Heart left ventricle (tissue), 13 donors: ENCODE measurements around the gene RHOBTB1.

Source experiments
- CTCF ChIP-seq, 12 donors: fragments of 200-600 bp; sonication (generic) in 4 of 12; IDR thresholded peaks; one replicate each; pipeline versions ENCODE4 v1.5.0 to v1.8.0; 2018 to 2022; ENCODE audit warnings: antibody characterized with exemption in 12 of 12, mild to moderate bottlenecking in 5 of 12
- POLR2A ChIP-seq, 2 donors: fragments of 450-650 bp; IDR thresholded peaks; one replicate each; pipeline ENCODE4 v1.6.1; 2017; ENCODE audit warnings: antibody characterized with exemption in 2 of 2, mild to moderate bottlenecking in 2 of 2, moderate library complexity in 2 of 2
- donor health status: ischemic (EF 13 %, LVEDD 7.1; RV severe dilation, severe dysfunction).
- donor health status: DM: no; HTN: yes; CAD: no.
- donor health status: DM: no; HTN: no; CAD: no.
- donor health status: ischemic (EF 25% LVEDD 6.9; RV normal size, moderate dysfunction).
- donor health status: ischemic (EF 25% LVEDD 5.7; RV mildly dilated, moderate dysfunction).
- donor health status: ischemic (EF 35%, LVEDD 5.7; RV mildly dilated, moderate dysfunction).
- donor health status: nonischemic (EF 11% LVEDD 7.7; RV severe dilation, severe dysfunction).
- donor health status: DM: yes; HTN: yes; CAD: no.
- donor health status: PGD.
- donor health status: ischemic (EF 29% LVEDD 5.4; RV normal size, mild dysfunction).
- donor health status: nonischemic (EF 23%, LVEDD 6.1; RV moderate dilation, normal function).

- TF ChIP-seq POLR2A (IDR thresholded peaks at IDR 0.05), result no peak
- TF ChIP-seq CTCF (IDR thresholded peaks at IDR 0.05), result no peak
Observed at GRCh38 chr10:60835049-60835448, 108.9 kb downstream of the RHOBTB1 start.
